DOHH2 (cell line): Measurements from ENCODE around the gene ANKMY1.

Experiments used
- EZH2phosphoT487 ChIP-seq: fragments of 200-600 bp; sonication (generic); IDR thresholded peaks from 2 replicates; pipeline ENCODE4 v1.6.1; 2017; ENCODE audit warnings: borderline replicate concordance, mild to moderate bottlenecking, antibody characterized with exemption, low read length, moderate library complexity, mixed read lengths
- TF ChIP-seq, protein P1 (sequence below): fragments of 200-600 bp; sonication (generic); IDR thresholded peaks from one replicate; pipeline ENCODE4 v1.5.1; 2014; ENCODE audit warnings: antibody characterized with exemption, mild to moderate bottlenecking, low read depth, low read length; ENCODE audit not compliant: poor library complexity, severe bottlenecking

DNA sequence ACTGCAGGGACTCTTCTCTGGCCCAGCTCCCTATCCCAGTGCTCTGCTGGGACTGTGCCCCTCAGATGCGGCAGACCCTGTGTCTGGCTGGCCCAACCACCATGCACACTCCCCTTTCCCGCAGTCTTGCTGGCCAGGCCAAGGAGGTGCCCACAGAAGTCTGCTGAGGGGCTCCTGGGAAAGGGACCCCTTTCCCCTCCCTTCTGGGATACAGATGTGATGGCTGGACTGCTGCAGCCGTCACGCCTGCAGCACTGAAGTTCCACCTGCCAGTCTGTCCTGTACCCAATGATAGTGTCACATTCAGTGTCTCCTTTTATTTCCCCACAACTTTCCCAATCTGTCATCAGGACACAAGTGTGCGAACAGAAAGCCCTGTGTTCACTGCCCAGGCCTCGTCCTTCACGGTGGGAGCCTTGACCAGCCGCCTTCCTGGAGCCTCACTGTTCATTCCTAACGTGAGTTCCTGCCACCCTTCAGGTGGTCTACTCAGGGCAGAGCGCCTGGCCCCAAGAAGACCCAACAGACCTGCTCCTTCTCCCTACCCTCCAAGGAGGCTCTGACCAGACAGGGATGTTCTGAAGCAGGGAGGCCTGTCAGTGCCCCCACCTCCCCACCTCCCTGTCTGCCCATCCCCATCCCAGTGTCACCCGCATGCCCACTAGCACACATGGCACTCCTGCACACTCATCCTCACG is 47.1 kb downstream of the ANKMY1 start:
- TF ChIP-seq, protein P1, sequence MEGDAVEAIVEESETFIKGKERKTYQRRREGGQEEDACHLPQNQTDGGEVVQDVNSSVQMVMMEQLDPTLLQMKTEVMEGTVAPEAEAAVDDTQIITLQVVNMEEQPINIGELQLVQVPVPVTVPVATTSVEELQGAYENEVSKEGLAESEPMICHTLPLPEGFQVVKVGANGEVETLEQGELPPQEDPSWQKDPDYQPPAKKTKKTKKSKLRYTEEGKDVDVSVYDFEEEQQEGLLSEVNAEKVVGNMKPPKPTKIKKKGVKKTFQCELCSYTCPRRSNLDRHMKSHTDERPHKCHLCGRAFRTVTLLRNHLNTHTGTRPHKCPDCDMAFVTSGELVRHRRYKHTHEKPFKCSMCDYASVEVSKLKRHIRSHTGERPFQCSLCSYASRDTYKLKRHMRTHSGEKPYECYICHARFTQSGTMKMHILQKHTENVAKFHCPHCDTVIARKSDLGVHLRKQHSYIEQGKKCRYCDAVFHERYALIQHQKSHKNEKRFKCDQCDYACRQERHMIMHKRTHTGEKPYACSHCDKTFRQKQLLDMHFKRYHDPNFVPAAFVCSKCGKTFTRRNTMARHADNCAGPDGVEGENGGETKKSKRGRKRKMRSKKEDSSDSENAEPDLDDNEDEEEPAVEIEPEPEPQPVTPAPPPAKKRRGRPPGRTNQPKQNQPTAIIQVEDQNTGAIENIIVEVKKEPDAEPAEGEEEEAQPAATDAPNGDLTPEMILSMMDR, result no peak
- TF ChIP-seq EZH2phosphoT487, result no peak
